Left ventricle myocardium inferior (tissue), 1 donor: Measurements from ENCODE around the gene IL34. TPM values are rescaled to one million over a fixed set of nuclear protein-coding genes. Genes with fewer than 3 reads are reported as not detected.
"Not testable (repeated sequence)": the region's sequence is repeated elsewhere in the genome, so short reads cannot be mapped to it uniquely, and the experiment has no call there.

Experiments
- DNase-seq: peaks from one replicate; pipeline ENCODE4 v3.0.0-alpha.2; 2020
- H3K27ac ChIP-seq: fragments of 200-600 bp; replicated peaks from 2 replicates; pipeline ENCODE4 v1.8.0; 2021
- H3K27me3 ChIP-seq: fragments of 200-600 bp; 2 replicates; pipeline ENCODE4 v1.8.0; 2021; ENCODE audit warnings: low read depth
- H3K36me3 ChIP-seq: fragments of 200-600 bp; 2 replicates; pipeline ENCODE4 v1.8.0; 2021
- H3K4me1 ChIP-seq: fragments of 200-600 bp; 2 replicates; pipeline ENCODE4 v1.8.0; 2021
- H3K4me3 ChIP-seq: fragments of 200-600 bp; 2 replicates; pipeline ENCODE4 v1.8.0; 2021; ENCODE audit warnings: mild to moderate bottlenecking, moderate library complexity
- H3K9me3 ChIP-seq: fragments of 200-600 bp; replicated peaks from 2 replicates; pipeline ENCODE4 v1.8.0; 2021
- CTCF ChIP-seq: fragments of 200-600 bp; IDR thresholded peaks from 2 replicates; pipeline ENCODE4 v1.8.0; 2021; ENCODE audit warnings: antibody characterized with exemption, mild to moderate bottlenecking, borderline replicate concordance
- intact Hi-C: fragments of 100-400 bp; cut with micrococcal nuclease; formaldehyde crosslinking; loops from one replicate; pipeline ENCODE4 v1.11.0; 2022
- total RNA-seq: library from RNA; stranded (reverse); fragmentation: NEBNext Ultra II Directional; extraction: Animal tissue kit (Norgen Biotek cat#: 25700); gene quantifications from one replicate; pipeline ENCODE4 v1.2.1, GENCODE V29; 2021
- donor health status: DM: no; HTN: yes; CAD: no; lungs with severe emphysema.

Gene IL34
- total RNA-seq, 1 donor from 2014 or later, result 2.1 TPM

- no peak for TF ChIP-seq CTCF
- Histone ChIP-seq H3K9me3 (peaks cover 14% of the 10 kb centered on the region), H3K36me3 (no peaks in the 10 kb centered on the region), H3K4me3 (no peak overlapping the region), H3K4me1 (peaks cover 7% of the 10 kb centered on the region), H3K27ac (no peak overlapping the region), H3K27me3 (no peaks in the 10 kb centered on the region)
- intact Hi-C loops, result no loop called here
- DNase-seq, result no peak
Observed at GRCh38 chr16:70634861-70635260, 11.5 kb upstream of the IL34 start.

- Histone ChIP-seq H3K4me1 (peaks cover 7% of the 10 kb centered on the region), H3K27me3 (no peaks in the 10 kb centered on the region), H3K27ac (no peak overlapping the region), H3K4me3 (no peak overlapping the region), H3K9me3 (peaks cover 8% of the 10 kb centered on the region), H3K36me3 (no peaks in the 10 kb centered on the region)
- no peak for TF ChIP-seq CTCF
- DNase-seq, result peak; percentile 33
- intact Hi-C loops, result no loop called here
Observed at GRCh38 chr16:70635336-70636016, 10.9 kb upstream of the IL34 start.

GRCh38 chr16:70638814-70639792 is 7.3 kb upstream of the IL34 start:
- Histone ChIP-seq H3K9me3 (no peaks in the 10 kb centered on the region), H3K36me3 (no peaks in the 10 kb centered on the region), H3K4me1 (peaks cover 7% of the 10 kb centered on the region), H3K4me3 (no peak overlapping the region), H3K27ac (peak overlapping the region; percentile 17), H3K27me3 (no peaks in the 10 kb centered on the region)
- no peak for DNase-seq
- intact Hi-C loops, result no loop called here
- TF ChIP-seq CTCF, result no peak

GRCh38 chr16:70642633-70643032 is 3.7 kb upstream of the IL34 start:
- H3K4me3 ChIP-seq, result no peak overlapping the region
- H3K27me3 ChIP-seq, result no peaks in the 10 kb centered on the region
- intact Hi-C loops, result no loop called here
- no peaks in the 10 kb centered on the region for H3K9me3 ChIP-seq
- H3K4me1 ChIP-seq, result peaks cover 15% of the 10 kb centered on the region
- no peak overlapping the region for H3K27ac ChIP-seq
- DNase-seq, result no peak
- H3K36me3 ChIP-seq, result no peaks in the 10 kb centered on the region
- no peak for TF ChIP-seq CTCF

- H3K36me3 ChIP-seq, intact Hi-C loops, H3K27ac ChIP-seq: not testable (repeated sequence)
Observed at GRCh38 chr16:70643264-70643663, 3.1 kb upstream of the IL34 start.

More at GRCh38 chr16:70643264-70643663, 3.1 kb upstream of the IL34 start:
- H3K4me1 ChIP-seq, result peaks cover 15% of the 10 kb centered on the region
- not testable (repeated sequence) for DNase-seq, H3K4me3 ChIP-seq, H3K27me3 ChIP-seq, H3K9me3 ChIP-seq
